ENCODE results near the gene UNC119.

UNC119 gene

GRCh38 chr17:28505986-28506665 is 46.3 kb downstream of the UNC119 start, which contains the start of gene FOXN1:
FOXN1 (plus strand) TSS chr17:28506348; CDS start chr17:28523970, 17,622 bp downstream.
- DNase-seq (ENCODE audit: low read depth), result no peak
- no peak for TF ChIP-seq CTCF (conservative IDR thresholded peaks at IDR 0.05; ENCODE audit: low read length)
- H3K4me3 ChIP-seq (ENCODE audit: low read length), result no peak within 1 kb of the TSS

GRCh38 chr17:28503420-28503819 is 49.0 kb downstream of the UNC119 start:
- no peak for DNase-seq (ENCODE audit: low read depth)
- no peak for TF ChIP-seq CTCF (conservative IDR thresholded peaks at IDR 0.05; ENCODE audit: low read length)

GRCh38 chr17:28501421-28502284 is 50.8 kb downstream of the UNC119 start:
- no peak for TF ChIP-seq CTCF (conservative IDR thresholded peaks at IDR 0.05; ENCODE audit: low read length)
- no peak for DNase-seq (ENCODE audit: low read depth)
- H3K4me3 ChIP-seq (ENCODE audit: low read length), result no peak overlapping the region

More at GRCh38 chr17:28503420-28503819, 49.0 kb downstream of the UNC119 start:
- H3K4me3 ChIP-seq (ENCODE audit: low read length), result no peak overlapping the region

- no peak for TF ChIP-seq CTCF (conservative IDR thresholded peaks at IDR 0.05; ENCODE audit: low read length)
- no peak overlapping the region for H3K4me3 ChIP-seq (ENCODE audit: low read length)
- no peak for DNase-seq (ENCODE audit: low read depth)
Observed at GRCh38 chr17:28500712-28501379, 51.6 kb downstream of the UNC119 start.

- no peak for TF ChIP-seq CTCF (conservative IDR thresholded peaks at IDR 0.05; ENCODE audit: low read length)
- DNase-seq (ENCODE audit: low read depth), result no peak
- H3K4me3 ChIP-seq (ENCODE audit: low read length), result no peak overlapping the region
Observed at GRCh38 chr17:28499684-28500357, 52.6 kb downstream of the UNC119 start.

GRCh38 chr17:28499364-28499664 is 53.1 kb downstream of the UNC119 start:
- no peak for DNase-seq (ENCODE audit: low read depth)
- no peak for TF ChIP-seq CTCF (conservative IDR thresholded peaks at IDR 0.05; ENCODE audit: low read length)
- H3K4me3 ChIP-seq (ENCODE audit: low read length), result no peak overlapping the region

All from AG10803 (cell line).